HL-60 (cell line): ENCODE measurements around the gene FPGS.
"Not testable (repeated sequence)": the region's sequence is repeated elsewhere in the genome, so short reads cannot be mapped to it uniquely, and the experiment has no call there.

Experiments
- DNase-seq, 2 experiments: peaks; one replicate each; pipeline ENCODE4 v3.0.0-alpha.2; 2010 to 2020; ENCODE audit warnings: low read depth in 1 of 2, low spot score in 1 of 2
- H3K27ac ChIP-seq: fragments of 250-450 bp; sonication (Bioruptor Pico); replicated peaks from 2 replicates; pipeline ENCODE4 v1.5.1; 2020; ENCODE audit warnings: mild to moderate bottlenecking, moderate library complexity
- H3K27me3 ChIP-seq: fragments of 250-450 bp; sonication (Bioruptor Pico); 2 replicates; pipeline ENCODE4 v1.5.1; 2021; ENCODE audit warnings: mild to moderate bottlenecking, moderate library complexity; ENCODE audit not compliant: insufficient read depth, poor library complexity, severe bottlenecking
- H3K4me3 ChIP-seq: replicated peaks from 2 replicates; pipeline ENCODE4 v1.5.1; 2011; ENCODE audit warnings: mild to moderate bottlenecking, control low read depth, low read length; ENCODE audit not compliant: insufficient read depth
- CTCF ChIP-seq: IDR thresholded peaks from one replicate; pipeline ENCODE4 v1.5.1; 2011; ENCODE audit warnings: low read length, control low read depth, inconsistent platforms; ENCODE audit not compliant: insufficient read depth
- GABPA ChIP-seq: IDR thresholded peaks from 2 replicates; pipeline ENCODE4 v1.6.1; 2012; ENCODE audit warnings: low read depth
- POLR2AphosphoS5 ChIP-seq: IDR thresholded peaks from 2 replicates; pipeline ENCODE4 v1.6.1; 2012; ENCODE audit warnings: low read depth
- REST ChIP-seq: IDR thresholded peaks from 2 replicates; pipeline ENCODE4 v1.6.1; 2012; ENCODE audit warnings: low read depth; ENCODE audit not compliant: insufficient replicate concordance
- SPI1 ChIP-seq: IDR thresholded peaks from 2 replicates; pipeline ENCODE4 v1.6.1; 2012; ENCODE audit warnings: low read depth, mild to moderate bottlenecking, borderline replicate concordance

The FPGS gene

GRCh38 chr9:127835991-127836516 is 33.4 kb downstream of the FPGS start:
- no peaks in the 10 kb centered on the region for H3K27me3 ChIP-seq
- H3K27ac ChIP-seq = peak overlapping the region; percentile 95
- peak; percentile 52; the same call in 1 of the 2 replicates for TF ChIP-seq POLR2AphosphoS5
- TF ChIP-seq CTCF = no peak
- no peak overlapping the region; the same call in 1 of the 2 replicates for H3K4me3 ChIP-seq
- peak; percentile 77 to 88 for DNase-seq

GRCh38 chr9:127836561-127836960 is 33.9 kb downstream of the FPGS start:
- DNase-seq, H3K27me3 ChIP-seq, H3K4me3 ChIP-seq: not testable (repeated sequence)
- peak overlapping the region; percentile 95 for H3K27ac ChIP-seq

- no peak overlapping the region; the same call in 1 of the 2 replicates for H3K27ac ChIP-seq
- H3K27me3 ChIP-seq = no peaks in the 10 kb centered on the region
- TF ChIP-seq POLR2AphosphoS5 = no peak
- no peak for TF ChIP-seq CTCF
- no peak for TF ChIP-seq SPI1
- no peak for TF ChIP-seq GABPA
- TF ChIP-seq REST = no peak
- no peak for DNase-seq
- H3K4me3 ChIP-seq = no peak overlapping the region
Measured at GRCh38 chr9:127837346-127837745, 34.7 kb downstream of the FPGS start.

DNA sequence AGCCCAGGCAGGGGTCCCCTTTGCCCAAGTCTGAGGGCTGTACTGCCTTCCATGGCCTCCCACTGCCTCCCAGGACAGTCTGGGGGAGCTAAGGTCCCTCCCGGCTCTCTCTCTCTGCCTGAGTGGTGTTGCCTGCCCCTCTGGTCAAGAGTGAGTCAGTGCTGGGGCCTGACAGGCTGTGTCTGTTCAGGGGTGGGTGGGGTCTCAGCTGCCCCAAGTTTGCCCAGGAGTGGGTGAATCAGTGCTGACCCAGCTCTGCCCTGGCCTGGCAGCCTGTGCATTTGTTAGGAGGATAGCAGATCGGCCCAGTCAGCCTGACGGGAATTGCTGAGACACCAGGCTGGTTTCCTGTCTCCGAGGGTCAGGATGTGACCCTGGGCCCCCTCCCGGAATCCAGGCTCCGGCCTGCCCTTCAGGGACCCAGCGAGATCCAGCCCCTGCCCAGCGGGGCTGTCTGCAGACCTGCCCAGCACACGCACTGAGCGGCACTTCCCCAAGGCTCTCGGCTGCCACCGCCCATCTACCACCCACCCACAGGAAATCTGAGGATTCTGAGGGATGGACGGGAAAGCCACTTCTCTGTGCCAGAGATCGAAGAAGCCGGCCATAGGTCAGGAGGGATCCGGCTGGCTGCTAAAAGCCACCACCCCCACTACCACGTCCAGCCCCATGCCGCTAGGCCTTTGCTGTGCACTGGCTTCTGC is 35.8 kb downstream of the FPGS start:
- Histone ChIP-seq H3K27ac (no peak overlapping the region), H3K27me3 (no peaks in the 10 kb centered on the region), H3K4me3 (no peak overlapping the region)
- TF ChIP-seq POLR2AphosphoS5 = no peak
- TF ChIP-seq REST = no peak
- no peak for TF ChIP-seq GABPA
- TF ChIP-seq CTCF = no peak
- no peak for TF ChIP-seq SPI1
- no peak for DNase-seq
